Astrocyte of the cerebellum (primary cell): Measurements from ENCODE around the gene PSMC4.
"Not testable (repeated sequence)": the region's sequence is repeated elsewhere in the genome, so short reads cannot be mapped to it uniquely, and the experiment has no call there.

Experiments used
- DNase-seq: peaks from one replicate; pipeline ENCODE4 v3.0.0-alpha.2; 2011; ENCODE audit warnings: low read depth
- H3K4me3 ChIP-seq: 2 replicates; pipeline ENCODE4 v1.5.1; 2011; ENCODE audit warnings: mild to moderate bottlenecking, low read depth, low read length, moderate library complexity
- in situ Hi-C: cut with HindIII; loops from 2 replicates; pipeline ENCODE4 v1.10.0; 2017; ENCODE audit warnings: low sequenced_read_pairs
- TF ChIP-seq, protein P1 (sequence below): IDR thresholded peaks from 2 replicates; pipeline ENCODE4 v1.5.1; 2012; ENCODE audit warnings: low read length, low read depth, moderate library complexity, mild to moderate bottlenecking; ENCODE audit errors: missing control alignments

Gene PSMC4

DNA sequence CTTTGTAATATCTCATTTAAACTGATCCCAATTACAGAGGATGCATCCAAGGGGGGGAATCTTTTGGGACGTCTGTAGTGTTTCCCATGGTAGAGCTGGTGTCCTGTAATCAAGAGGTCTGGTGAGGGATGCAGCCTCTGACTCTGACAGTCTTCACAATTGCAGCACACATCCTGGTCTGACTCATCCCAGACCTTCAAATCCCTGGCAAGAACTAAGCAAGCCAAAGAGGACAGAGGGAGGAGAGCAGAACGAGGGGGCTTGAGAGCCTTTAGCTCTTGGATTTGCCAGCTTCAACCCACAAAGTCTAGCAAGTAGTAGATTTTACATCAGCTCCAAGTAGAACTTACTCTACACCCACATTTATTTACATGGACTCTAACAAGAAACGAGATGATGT lies 19.3 kb upstream of the PSMC4 start:
- TF ChIP-seq, protein P1, sequence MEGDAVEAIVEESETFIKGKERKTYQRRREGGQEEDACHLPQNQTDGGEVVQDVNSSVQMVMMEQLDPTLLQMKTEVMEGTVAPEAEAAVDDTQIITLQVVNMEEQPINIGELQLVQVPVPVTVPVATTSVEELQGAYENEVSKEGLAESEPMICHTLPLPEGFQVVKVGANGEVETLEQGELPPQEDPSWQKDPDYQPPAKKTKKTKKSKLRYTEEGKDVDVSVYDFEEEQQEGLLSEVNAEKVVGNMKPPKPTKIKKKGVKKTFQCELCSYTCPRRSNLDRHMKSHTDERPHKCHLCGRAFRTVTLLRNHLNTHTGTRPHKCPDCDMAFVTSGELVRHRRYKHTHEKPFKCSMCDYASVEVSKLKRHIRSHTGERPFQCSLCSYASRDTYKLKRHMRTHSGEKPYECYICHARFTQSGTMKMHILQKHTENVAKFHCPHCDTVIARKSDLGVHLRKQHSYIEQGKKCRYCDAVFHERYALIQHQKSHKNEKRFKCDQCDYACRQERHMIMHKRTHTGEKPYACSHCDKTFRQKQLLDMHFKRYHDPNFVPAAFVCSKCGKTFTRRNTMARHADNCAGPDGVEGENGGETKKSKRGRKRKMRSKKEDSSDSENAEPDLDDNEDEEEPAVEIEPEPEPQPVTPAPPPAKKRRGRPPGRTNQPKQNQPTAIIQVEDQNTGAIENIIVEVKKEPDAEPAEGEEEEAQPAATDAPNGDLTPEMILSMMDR, result no peak
- no peak overlapping the region for H3K4me3 ChIP-seq
- DNase-seq, result no peak
- in situ Hi-C loops, result no loop called here

DNA sequence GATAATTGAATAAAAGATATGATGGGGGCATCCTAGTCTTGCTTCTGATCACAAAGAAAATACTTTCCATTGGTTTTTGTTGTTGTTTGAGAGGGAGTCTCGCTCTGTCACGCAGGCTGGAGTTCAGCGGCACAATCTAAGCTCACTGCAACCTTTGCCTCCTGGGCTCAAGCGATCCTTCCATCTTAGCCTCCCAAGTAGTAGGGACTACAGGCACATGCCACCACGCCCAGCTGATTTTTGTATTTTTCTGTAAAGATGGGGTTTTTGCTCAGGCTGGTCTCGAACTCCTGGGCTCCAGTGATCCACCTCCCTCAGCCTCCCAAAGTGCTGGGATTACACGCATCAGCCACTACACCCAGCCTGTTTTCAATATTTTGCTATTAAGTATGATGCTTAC lies 17.1 kb upstream of the PSMC4 start:
- no peak overlapping the region for H3K4me3 ChIP-seq
- TF ChIP-seq, protein P1, result no peak
- in situ Hi-C loops, result no loop called here
- no peak for DNase-seq

DNA sequence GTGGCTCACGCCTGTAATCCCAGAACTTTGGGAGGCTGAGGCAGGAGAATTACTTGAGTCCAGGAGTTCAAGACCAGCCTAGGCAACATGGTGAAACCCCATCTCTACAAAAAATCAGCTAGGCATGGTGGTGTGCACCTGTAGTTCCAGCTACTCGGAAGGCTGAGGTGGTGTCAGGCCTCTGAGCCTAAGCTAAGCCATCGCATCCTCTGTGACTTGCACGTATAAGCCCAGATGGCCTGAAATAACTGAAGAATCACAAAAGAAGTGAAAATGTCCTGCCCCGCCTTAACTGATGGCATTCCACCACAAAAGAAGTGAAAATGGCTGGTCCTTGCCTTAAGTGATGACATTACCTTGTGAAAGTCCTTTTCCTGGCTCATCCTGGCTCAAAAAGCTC lies 13.1 kb upstream of the PSMC4 start:
- H3K4me3 ChIP-seq, in situ Hi-C loops, DNase-seq: not testable (repeated sequence)

DNA sequence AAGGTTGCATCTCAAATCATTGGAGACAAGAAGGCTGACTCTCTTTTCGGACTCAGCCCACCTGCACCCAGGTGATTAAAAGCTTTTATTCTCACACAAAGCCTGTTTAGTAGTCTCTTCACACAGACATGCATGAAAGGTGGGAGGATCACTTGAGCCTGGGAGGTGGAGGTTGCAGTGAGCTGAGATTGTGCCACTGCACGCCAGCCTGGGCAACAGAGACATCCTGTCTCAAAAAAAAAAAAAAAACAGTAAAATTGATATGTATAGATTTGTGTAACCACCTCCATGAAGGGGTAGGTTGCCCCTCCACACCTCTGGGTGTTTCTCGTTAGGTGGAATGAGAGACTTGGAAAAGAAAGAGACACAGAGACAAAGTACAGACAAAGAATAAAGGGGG lies 12.0 kb upstream of the PSMC4 start:
- in situ Hi-C loops, H3K4me3 ChIP-seq, DNase-seq: not testable (repeated sequence)

DNA sequence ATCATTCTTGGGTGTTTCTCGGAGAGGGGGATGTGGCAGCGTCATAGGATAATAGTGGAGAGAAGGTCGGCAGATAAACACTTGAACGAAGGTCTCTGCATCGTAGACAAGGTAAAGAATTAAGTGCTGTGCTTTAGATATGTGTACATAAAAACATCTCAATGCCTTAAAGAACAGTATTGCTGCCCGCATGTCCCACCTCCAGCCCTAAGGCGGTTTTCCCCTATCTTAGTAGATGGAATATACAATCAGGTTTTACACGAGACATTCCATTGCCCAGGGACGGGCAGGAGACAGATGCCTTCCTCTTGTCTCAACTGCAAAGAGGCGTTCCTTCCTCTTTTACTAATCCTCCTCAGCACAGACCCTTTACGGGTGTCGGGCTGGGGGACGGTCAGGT lies 11.6 kb upstream of the PSMC4 start:
- DNase-seq, in situ Hi-C loops, H3K4me3 ChIP-seq: not testable (repeated sequence)

DNA sequence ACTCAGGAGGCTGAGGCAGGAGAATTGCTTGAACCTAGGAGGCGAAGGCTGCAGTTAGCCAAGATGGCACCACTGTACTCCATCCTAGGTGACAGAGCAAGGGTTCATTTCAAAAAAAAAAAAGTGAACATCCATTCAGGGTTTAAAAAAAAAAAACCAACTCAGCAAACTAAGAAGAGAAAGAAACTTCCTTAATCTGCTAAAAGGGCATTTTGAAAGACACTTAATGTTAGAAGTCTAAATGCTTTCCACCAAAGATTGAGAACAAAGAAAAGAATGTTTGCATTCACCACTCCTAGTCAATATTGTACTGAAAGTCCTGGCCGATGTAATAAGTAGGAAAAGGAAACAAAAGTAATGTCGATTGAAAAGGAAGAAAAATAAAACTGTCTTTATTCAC lies 7.1 kb upstream of the PSMC4 start:
- no peak for DNase-seq
- in situ Hi-C loops, result no loop called here
- TF ChIP-seq, protein P1, result no peak
- H3K4me3 ChIP-seq, result no peak overlapping the region

DNA sequence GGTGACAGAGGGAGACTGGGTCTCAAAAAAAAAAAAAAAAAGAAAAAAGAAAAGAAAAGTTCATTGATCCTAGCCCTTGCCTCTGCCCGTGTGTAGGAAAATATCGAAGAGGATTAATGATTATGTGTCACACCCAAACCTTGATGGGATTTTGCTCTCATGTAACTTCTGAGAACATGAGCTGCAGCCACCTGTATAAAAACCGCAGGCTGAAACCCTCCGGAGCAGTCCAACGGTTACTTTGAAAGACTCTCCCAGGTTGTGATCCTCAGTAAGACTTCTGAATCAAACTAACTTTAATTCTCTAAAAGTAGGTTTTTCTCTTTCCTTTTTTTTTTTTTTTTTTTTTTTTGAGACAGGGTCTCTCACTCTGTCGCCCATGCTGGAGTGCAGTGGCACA lies 4.3 kb upstream of the PSMC4 start:
- DNase-seq, result no peak
- TF ChIP-seq, protein P1, result no peak
- in situ Hi-C loops, result no loop called here
- H3K4me3 ChIP-seq, result no peak overlapping the region

DNA sequence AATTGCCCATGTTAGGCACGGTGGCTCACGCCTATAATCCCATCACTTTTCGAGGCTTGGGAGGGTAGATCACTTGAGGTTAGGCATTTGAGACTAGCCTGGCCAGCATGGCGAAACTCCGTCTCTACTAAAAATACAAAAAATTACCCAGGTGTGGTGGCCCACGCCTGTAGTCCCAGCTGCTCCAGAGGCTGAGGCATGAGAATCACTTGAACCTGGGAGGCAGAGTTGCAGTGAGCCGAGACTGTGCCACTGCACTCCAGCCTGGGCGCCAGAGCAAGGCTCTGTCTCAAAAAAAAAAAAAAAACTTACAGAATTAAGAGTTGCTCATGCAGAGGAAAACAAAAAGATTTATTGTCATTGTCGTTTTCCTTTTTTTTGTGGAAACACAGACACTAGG lies 3.4 kb upstream of the PSMC4 start:
- in situ Hi-C loops, result no loop called here
- no peak for DNase-seq
- no peak overlapping the region for H3K4me3 ChIP-seq
- TF ChIP-seq, protein P1, result no peak
